Lower leg skin (tissue), 4 donors: ENCODE data around the gene PCYOX1L. TPM values are rescaled to one million over a fixed set of nuclear protein-coding genes. Genes with fewer than 3 reads are reported as not detected.

Experiments
- DNase-seq, 2 donors: peaks; one replicate each; pipeline ENCODE4 v3.0.0-alpha.2; 2019; ENCODE audit warnings: low spot score in 2 of 2
- H3K4me3 ChIP-seq: fragments of 200-600 bp; sonication (generic); 2 replicates; pipeline ENCODE4 v1.5.1; 2017; ENCODE audit warnings: mild to moderate bottlenecking, low read depth; ENCODE audit not compliant: poor library complexity, severe bottlenecking
- CTCF ChIP-seq, 3 donors: fragments of 450-650 bp; IDR thresholded peaks; one replicate each; pipeline ENCODE4 v1.5.1; 2016; ENCODE audit warnings: antibody characterized with exemption in 3 of 3, mild to moderate bottlenecking in 3 of 3, moderate library complexity in 2 of 3
- POLR2A ChIP-seq, 2 donors: fragments of 450-650 bp; IDR thresholded peaks; one replicate each; pipeline ENCODE4 v1.6.1; 2016 to 2017; ENCODE audit warnings: antibody characterized with exemption in 2 of 2, mild to moderate bottlenecking in 1 of 2, moderate library complexity in 1 of 2
- WGBS, 2 donors: methylation state at CpG; one replicate each; pipeline ENCODE4 v1.1.5; 2018; 5-methylcytosine and 5-hydroxymethylcytosine counted together
- intact Hi-C: fragments of 100-400 bp; cut with DNase I; formaldehyde crosslinking; loops from one replicate; pipeline ENCODE4 v1.15.0; 2023; ENCODE audit warnings: low total_unique reads
- total RNA-seq, 4 donors: library from RNA; depleted of rRNA; stranded (reverse); fragments of >200 nt; gene quantifications; one replicate each; pipeline ENCODE4 v1.1.0, GENCODE V29; 2016

PCYOX1L gene
- total RNA-seq, 4 donors from 2014 or later = 2.7 to 5.6 (median 3.9) TPM

- peak overlapping the region; percentile 3 for H3K4me3 ChIP-seq
- TF ChIP-seq POLR2A (IDR thresholded peaks at IDR 0.05) = no peak
- no peak for TF ChIP-seq CTCF (IDR thresholded peaks at IDR 0.05)
- 81 to 93% methylated on average over 7 of the region's 7 CpGs for WGBS, 2 donors
- intact Hi-C loops = no loop called here
- DNase-seq = no peak
Measured at GRCh38 chr5:149410071-149410470, 52.2 kb downstream of the PCYOX1L start.

- TF ChIP-seq CTCF (IDR thresholded peaks at IDR 0.05) (no peak), POLR2A (IDR thresholded peaks at IDR 0.05) (no peak)
- 69 to 80% methylated on average over 15 of the region's 15 CpGs for WGBS, 2 donors
- intact Hi-C loops = no loop called here
- H3K4me3 ChIP-seq = no peak overlapping the region
- DNase-seq = no peak
Measured at GRCh38 chr5:149410721-149411432, 53.0 kb downstream of the PCYOX1L start.

GRCh38 chr5:149411738-149412519 is 54.1 kb downstream of the PCYOX1L start:
- 87 to 91% methylated on average over 9 of the region's 9 CpGs for WGBS, 2 donors
- no peak for DNase-seq
- H3K4me3 ChIP-seq = no peak overlapping the region
- TF ChIP-seq CTCF (IDR thresholded peaks at IDR 0.05) = no peak
- TF ChIP-seq POLR2A (IDR thresholded peaks at IDR 0.05) = no peak
- intact Hi-C loops = no loop called here

- no peak for DNase-seq
- intact Hi-C loops = no loop called here
- H3K4me3 ChIP-seq = no peak overlapping the region
- TF ChIP-seq POLR2A (IDR thresholded peaks at IDR 0.05) (no peak), CTCF (IDR thresholded peaks at IDR 0.05) (no peak)
- 73 to 76% methylated on average over 8 of the region's 8 CpGs for WGBS, 2 donors
Measured at GRCh38 chr5:149412783-149413476, 55.1 kb downstream of the PCYOX1L start.

- intact Hi-C loops = no loop called here
- H3K4me3 ChIP-seq = no peak overlapping the region
- WGBS, 2 donors = 80 to 86% methylated on average over 16 of the region's 16 CpGs
- TF ChIP-seq POLR2A (IDR thresholded peaks at IDR 0.05) = no peak
- no peak for TF ChIP-seq CTCF (IDR thresholded peaks at IDR 0.05)
- no peak for DNase-seq
Measured at GRCh38 chr5:149413477-149414210, 55.8 kb downstream of the PCYOX1L start.
